Thyroid gland (tissue), 4 donors: ENCODE measurements around the gene DCUN1D2.
"Not testable (repeated sequence)": the region's sequence is repeated elsewhere in the genome, so short reads cannot be mapped to it uniquely, and the experiment has no call there.

Experiments used
- CTCF ChIP-seq, 6 experiments: fragments of 200-600 bp in 3 of 6; fragments of 450-650 bp in 3 of 6; sonication (generic) in 3 of 6; IDR thresholded peaks; one replicate each; pipeline ENCODE4 v1.5.1; 2016 to 2019; ENCODE audit warnings: antibody characterized with exemption in 6 of 6, mild to moderate bottlenecking in 2 of 6, inconsistent platforms in 1 of 6, moderate library complexity in 1 of 6
- POLR2A ChIP-seq, 2 donors: fragments of 450-650 bp; IDR thresholded peaks; one replicate each; pipeline ENCODE4 v1.6.1; 2017; ENCODE audit warnings: antibody characterized with exemption in 2 of 2, mild to moderate bottlenecking in 2 of 2, moderate library complexity in 1 of 2

DNA sequence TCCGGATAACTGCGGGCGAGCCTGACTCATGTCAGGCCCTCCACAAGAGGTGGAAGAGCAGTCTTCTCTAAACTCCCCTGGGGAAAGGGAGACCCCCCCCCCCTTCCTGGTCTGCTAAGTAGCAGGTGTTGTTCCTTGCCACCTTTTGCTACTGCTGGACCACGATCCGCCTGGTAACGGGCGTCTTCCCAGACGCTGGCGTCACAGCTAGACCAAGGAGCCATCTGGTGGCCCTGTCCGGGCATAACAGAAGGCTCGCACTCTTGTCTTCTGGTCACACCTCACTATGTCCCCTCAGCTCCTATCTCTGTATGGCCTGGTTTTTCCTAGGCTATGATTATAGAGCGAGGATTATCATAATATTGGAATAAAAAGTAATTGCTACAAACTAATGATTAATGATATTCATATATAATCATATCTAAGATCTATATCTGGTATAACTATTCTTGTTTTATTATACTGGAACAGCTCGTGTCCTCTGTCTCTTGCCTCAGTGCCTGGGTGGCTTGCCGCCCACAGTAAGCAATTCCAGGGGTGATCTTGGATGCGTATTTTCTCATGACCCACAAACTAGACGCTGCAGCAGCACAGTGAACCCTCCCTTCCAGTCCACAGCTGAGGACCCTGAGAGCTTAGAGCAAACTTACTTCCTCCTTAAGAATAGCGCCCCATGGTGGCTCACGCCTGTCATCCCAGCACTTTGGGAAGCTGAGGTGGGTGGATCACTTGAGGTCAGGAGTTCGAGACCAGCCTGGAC, 39.5 kb downstream of the DCUN1D2 start:
- TF ChIP-seq CTCF (IDR thresholded peaks at IDR 0.05): peak in 2 of 6 experiments; percentile 14 to 23
- TF ChIP-seq POLR2A (IDR thresholded peaks at IDR 0.05): not testable (repeated sequence)
